ENCODE results near the gene TCP11L1. TPM values are rescaled to one million over a fixed set of nuclear protein-coding genes. Genes with fewer than 3 reads are reported as not detected.

Gene TCP11L1
- total RNA-seq, 4 donors from 2014 or later, result 45.9 to 122 (median 61.8) TPM

- 51 to 61% methylated on average over 5 of the region's 5 CpGs for WGBS, 2 donors
- Histone ChIP-seq H3K4me3 (no peak overlapping the region), H3K36me3 (peaks cover 0 to 83% (median 2%) of the 10 kb centered on the region in 3 donors), H3K27ac (peak overlapping the region in 1 of 4 donors; percentile 18), H3K27me3 (no peaks in the 10 kb centered on the region), H3K4me1 (peaks cover 0 to 38% (median 13%) of the 10 kb centered on the region in 4 donors), H3K9me3 (no peaks in the 10 kb centered on the region)
- TF ChIP-seq EP300 (IDR thresholded peaks at IDR 0.05) (no peak), POLR2A (IDR thresholded peaks at IDR 0.05) (no peak)
- DNase-seq (ENCODE audit: low spot score in 2 of 2), result no peak
Observed at GRCh38 chr11:33059331-33060007, 20.1 kb downstream of the TCP11L1 start.

- H3K9me3 ChIP-seq, result no peaks in the 10 kb centered on the region
- no peaks in the 10 kb centered on the region for H3K27me3 ChIP-seq
- TF ChIP-seq CTCF (IDR thresholded peaks at IDR 0.05) (no peak), POLR2A (IDR thresholded peaks at IDR 0.05) (no peak), EP300 (IDR thresholded peaks at IDR 0.05) (no peak)
- H3K4me1 ChIP-seq, result peaks cover 0 to 38% (median 17%) of the 10 kb centered on the region in 4 donors
- peaks cover 0 to 75% (median 0%) of the 10 kb centered on the region in 3 donors for H3K36me3 ChIP-seq
- no peak for DNase-seq (ENCODE audit: low spot score in 2 of 2)
- peak overlapping the region in 1 of 4 donors; percentile 18 for H3K27ac ChIP-seq
- no peak overlapping the region for H3K4me3 ChIP-seq
- 82 to 93% methylated on average over 3 of the region's 3 CpGs for WGBS, 2 donors
Observed at GRCh38 chr11:33060271-33060670, 20.9 kb downstream of the TCP11L1 start.

GRCh38 chr11:33062137-33062536 is 22.8 kb downstream of the TCP11L1 start:
- H3K27ac ChIP-seq, result peak overlapping the region in 2 of 4 donors; percentile 4 to 76
- TF ChIP-seq POLR2A (IDR thresholded peaks at IDR 0.05), result no peak
- no peak for TF ChIP-seq CTCF (IDR thresholded peaks at IDR 0.05)
- no peak for TF ChIP-seq EP300 (IDR thresholded peaks at IDR 0.05)
- WGBS, 2 donors, result 61 to 66% methylated on average over 5 of the region's 5 CpGs
- H3K4me1 ChIP-seq, result peaks cover 0 to 39% (median 18%) of the 10 kb centered on the region in 4 donors
- H3K4me3 ChIP-seq, result no peak overlapping the region
- DNase-seq (ENCODE audit: low spot score in 2 of 2), result no peak
- H3K36me3 ChIP-seq, result peaks cover 0 to 71% (median 0%) of the 10 kb centered on the region in 3 donors
- H3K9me3 ChIP-seq, result no peaks in the 10 kb centered on the region
- no peaks in the 10 kb centered on the region for H3K27me3 ChIP-seq

DNA sequence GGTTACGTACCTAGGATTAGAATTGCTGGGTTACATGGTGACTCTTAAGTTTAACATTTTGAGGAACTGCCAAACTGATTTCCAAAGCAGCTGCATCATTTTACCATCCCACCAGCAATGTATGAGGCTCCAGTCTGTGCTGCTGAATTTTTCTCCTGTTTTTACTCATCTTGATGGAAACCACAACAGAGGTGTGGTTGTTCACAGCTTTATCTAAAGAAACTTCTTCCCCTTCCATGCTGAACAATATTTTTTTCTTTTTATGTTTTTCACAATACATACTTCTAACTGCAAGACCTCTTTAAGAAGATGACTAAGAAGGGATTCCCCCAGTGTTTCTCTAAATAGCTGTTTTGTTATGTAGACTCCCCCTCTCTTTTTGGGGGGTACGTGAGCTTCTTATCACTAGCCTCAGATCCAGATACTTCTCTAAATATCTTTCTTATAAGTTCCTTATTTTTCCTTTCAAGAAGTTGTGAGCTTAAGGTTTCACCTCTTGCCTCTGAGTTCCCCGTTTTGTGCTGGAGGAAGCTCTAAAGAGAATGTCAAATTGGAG is 24.0 kb downstream of the TCP11L1 start:
- Histone ChIP-seq H3K9me3 (no peaks in the 10 kb centered on the region), H3K27ac (peak overlapping the region in 3 of 4 donors; percentile 53 to 76 (median 66)), H3K27me3 (no peaks in the 10 kb centered on the region), H3K4me3 (no peak overlapping the region), H3K36me3 (peaks cover 0 to 72% (median 0%) of the 10 kb centered on the region in 3 donors), H3K4me1 (peaks cover 0 to 39% (median 18%) of the 10 kb centered on the region in 4 donors)
- 45 to 48% methylated on average over 3 of the region's 3 CpGs for WGBS, 2 donors
- TF ChIP-seq CTCF (IDR thresholded peaks at IDR 0.05), result no peak
- no peak for TF ChIP-seq POLR2A (IDR thresholded peaks at IDR 0.05)
- TF ChIP-seq EP300 (IDR thresholded peaks at IDR 0.05), result no peak
- no peak for DNase-seq (ENCODE audit: low spot score in 2 of 2)

- Histone ChIP-seq H3K4me1 (peaks cover 0 to 37% (median 18%) of the 10 kb centered on the region in 4 donors), H3K4me3 (no peak overlapping the region), H3K36me3 (peaks cover 0 to 72% (median 7%) of the 10 kb centered on the region in 3 donors), H3K27ac (peak overlapping the region in 3 of 4 donors; percentile 53 to 76 (median 66)), H3K9me3 (no peaks in the 10 kb centered on the region), H3K27me3 (no peaks in the 10 kb centered on the region)
- TF ChIP-seq EP300 (IDR thresholded peaks at IDR 0.05) (no peak), CTCF (IDR thresholded peaks at IDR 0.05) (no peak), POLR2A (IDR thresholded peaks at IDR 0.05) (no peak)
- no peak for DNase-seq (ENCODE audit: low spot score in 2 of 2)
- whole genome bisulfite sequencing, 2 donors, result 38 to 40% methylated on average over 11 of the region's 11 CpGs
Observed at GRCh38 chr11:33064033-33064825, 24.9 kb downstream of the TCP11L1 start.

Measured in tibial nerve (tissue), 4 donors.